ENCODE data around the gene DICER1. TPM values are rescaled to one million over a fixed set of nuclear protein-coding genes. Genes with fewer than 3 reads are reported as not detected.

The DICER1 gene
- total RNA-seq, 4 donors from 2014 or later, result 29.4 to 63.7 (median 37.9) TPM

GRCh38 chr14:95054346-95055280 is 102.7 kb downstream of the DICER1 start:
- no peak overlapping the region for H3K4me3 ChIP-seq
- H3K9me3 ChIP-seq, result no peaks in the 10 kb centered on the region
- intact Hi-C loops (cut with DNase I; ENCODE audit: low total_unique reads), result no loop called here
- H3K27me3 ChIP-seq, result no peaks in the 10 kb centered on the region
- no peak overlapping the region for H3K27ac ChIP-seq
- no peak for ATAC-seq
- H3K36me3 ChIP-seq, result no peaks in the 10 kb centered on the region
- no peak for DNase-seq
- in situ Hi-C loops (cut with MboI; ENCODE audit: low sequenced_read_pairs in 4 of 4), result no loop called here
- no peak for TF ChIP-seq POLR2A (IDR thresholded peaks at IDR 0.05)
- TF ChIP-seq CTCF (IDR thresholded peaks at IDR 0.05 in 4 of 5, conservative IDR thresholded peaks at IDR 0.05 in 1 of 5), result no peak
- no peaks in the 10 kb centered on the region for H3K4me1 ChIP-seq

- intact Hi-C loops (cut with DNase I; ENCODE audit: low total_unique reads) (no loop called here), in situ Hi-C loops (cut with MboI; ENCODE audit: low sequenced_read_pairs in 4 of 4) (no loop called here)
- TF ChIP-seq POLR2A (IDR thresholded peaks at IDR 0.05), result no peak
- TF ChIP-seq CTCF (IDR thresholded peaks at IDR 0.05 in 4 of 5, conservative IDR thresholded peaks at IDR 0.05 in 1 of 5), result no peak
- ATAC-seq (no peak), DNase-seq (no peak)
- Histone ChIP-seq H3K27ac (no peak overlapping the region), H3K27me3 (no peaks in the 10 kb centered on the region), H3K4me1 (no peaks in the 10 kb centered on the region), H3K36me3 (no peaks in the 10 kb centered on the region), H3K4me3 (no peak overlapping the region), H3K9me3 (no peaks in the 10 kb centered on the region)
Measured at GRCh38 chr14:95052016-95052585, 105.2 kb downstream of the DICER1 start.

- intact Hi-C loops (cut with DNase I; ENCODE audit: low total_unique reads), result no loop called here
- H3K4me3 ChIP-seq, result no peak overlapping the region
- in situ Hi-C loops (cut with MboI; ENCODE audit: low sequenced_read_pairs in 4 of 4), result no loop called here
- TF ChIP-seq POLR2A (IDR thresholded peaks at IDR 0.05) (no peak), CTCF (IDR thresholded peaks at IDR 0.05 in 4 of 5, conservative IDR thresholded peaks at IDR 0.05 in 1 of 5) (no peak)
- DNase-seq (no peak), ATAC-seq (no peak)
- H3K9me3 ChIP-seq, result no peaks in the 10 kb centered on the region
- no peak overlapping the region for H3K27ac ChIP-seq
- no peaks in the 10 kb centered on the region for H3K36me3 ChIP-seq
- H3K4me1 ChIP-seq, result no peaks in the 10 kb centered on the region
- H3K27me3 ChIP-seq, result no peaks in the 10 kb centered on the region
Measured at GRCh38 chr14:95049952-95050351, 107.4 kb downstream of the DICER1 start.

- intact Hi-C loops (cut with DNase I; ENCODE audit: low total_unique reads) (no loop called here), in situ Hi-C loops (cut with MboI; ENCODE audit: low sequenced_read_pairs in 4 of 4) (no loop called here)
- no peak overlapping the region for H3K27ac ChIP-seq
- no peak for ATAC-seq
- TF ChIP-seq CTCF (IDR thresholded peaks at IDR 0.05 in 4 of 5, conservative IDR thresholded peaks at IDR 0.05 in 1 of 5), result no peak
- no peak for TF ChIP-seq POLR2A (IDR thresholded peaks at IDR 0.05)
- no peak for DNase-seq
- H3K9me3 ChIP-seq, result no peaks in the 10 kb centered on the region
- H3K36me3 ChIP-seq, result no peaks in the 10 kb centered on the region
- no peaks in the 10 kb centered on the region for H3K27me3 ChIP-seq
- no peaks in the 10 kb centered on the region for H3K4me1 ChIP-seq
- no peak overlapping the region for H3K4me3 ChIP-seq
Measured at GRCh38 chr14:95048771-95049312, 108.5 kb downstream of the DICER1 start.
